ENCODE data around the gene CADM1. TPM values are rescaled to one million over a fixed set of nuclear protein-coding genes. Genes with fewer than 3 reads are reported as not detected.
A peak's percentile ranks its signal among the peaks of the same experiment; 100 is the strongest.

CADM1 gene
- total RNA-seq, 1 experiment from 2014 or later, result 534 TPM

DNA sequence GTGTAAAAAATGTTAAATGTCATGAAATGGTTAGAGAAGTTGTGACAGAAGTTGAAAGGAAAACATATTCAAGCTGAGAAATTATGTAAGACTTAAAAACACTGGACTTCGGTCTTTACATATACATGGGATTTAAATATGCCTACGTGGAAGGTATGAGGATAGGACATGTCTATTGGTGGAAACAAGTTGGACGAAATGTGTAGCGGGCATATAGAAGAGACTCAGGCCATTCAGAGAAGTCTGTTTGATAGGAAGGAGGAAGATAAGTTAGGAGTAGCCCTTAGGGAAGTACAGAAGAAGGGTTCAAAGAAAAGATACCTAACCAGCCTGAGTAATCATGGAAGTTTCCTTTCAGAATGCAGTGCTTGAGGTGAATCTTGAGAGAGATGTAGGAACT lies 14.7 kb downstream of the CADM1 start:
- TF ChIP-seq CTCF (IDR thresholded peaks at IDR 0.05; ENCODE audit: insufficient read depth in 1 of 2, low read depth in 1 of 2, low read length in 1 of 2, severe bottlenecking in 1 of 2, unreplicated experiment in 1 of 2), result no peak
- CTCF ChIA-PET, result interaction anchor here (0.9 to 2.6 kb wide), 6 partner anchors 9 to 705 kb away, joined by 3 to 13 read pairs (median 5); partner anchors contain the start of gene CADM1

GRCh38 chr11:115488945-115489344 lies 15.3 kb downstream of the CADM1 start:
- peak; percentile 59 to 87 for DNase-seq
- H3K27ac Mint-ChIP-seq (ENCODE audit: unreplicated experiment), result peak overlapping the region; percentile 92
- Histone ChIP-seq H3K36me3 (ENCODE audit: control insufficient read depth, insufficient read depth, low read length) (no peaks in the 10 kb centered on the region), H3K27me3 (replicated peaks; ENCODE audit: control insufficient read depth, insufficient read depth, low read length) (no peaks in the 10 kb centered on the region), H3K4me3 (ENCODE audit: low read depth, low read length) (no peak overlapping the region), H3K4me1 (peaks cover 66% of the 10 kb centered on the region), H3K9me3 (no peaks in the 10 kb centered on the region)
- no TSS peak for BruUV-seq (replicated peaks)
- ChIA-PET POLR2A (interaction anchor here (0.5 to 1.8 kb wide), 7 partner anchors 10 to 705 kb away, joined by 3 to 15 read pairs (median 4); partner anchors contain the start of gene CADM1), CTCF (interaction anchor here (0.5 to 2.6 kb wide), 10 partner anchors 9 to 705 kb away, joined by 3 to 13 read pairs (median 4); partner anchors contain the start of gene CADM1)
- no peak for TF ChIP-seq CTCF (IDR thresholded peaks at IDR 0.05; ENCODE audit: insufficient read depth in 1 of 2, low read depth in 1 of 2, low read length in 1 of 2, severe bottlenecking in 1 of 2, unreplicated experiment in 1 of 2)
- peaks cover 14% of the 10 kb centered on the region for H3K9me3 Mint-ChIP-seq (ENCODE audit: unreplicated experiment)
- H3K36me3 Mint-ChIP-seq (ENCODE audit: insufficient read depth, unreplicated experiment), result peaks cover 67% of the 10 kb centered on the region
- intact Hi-C loops (cut with micrococcal nuclease; ENCODE audit: unreplicated experiment), result loop anchor here (1.0 to 2.0 kb wide), 3 partner anchors 8 to 42 kb away; partner anchors contain the start of gene CADM1
- H3K4me3 Mint-ChIP-seq (ENCODE audit: unreplicated experiment), result peak overlapping the region; percentile 67
- H3K4me1 Mint-ChIP-seq (ENCODE audit: low read depth, unreplicated experiment), result peaks cover 64% of the 10 kb centered on the region
- no peaks in the 10 kb centered on the region for H3K27me3 Mint-ChIP-seq (ENCODE audit: insufficient read depth, unreplicated experiment)

More for the DNA sequence above, 14.7 kb downstream of the CADM1 start:
- DNase-seq, result peak; percentile 72 to 81
- POLR2A ChIA-PET, result interaction anchor here (0.6 to 1.8 kb wide), 4 partner anchors 9 to 704 kb away, joined by 3 to 15 read pairs (median 4); partner anchors contain the start of gene CADM1
- Mint-ChIP-seq H3K4me3 (ENCODE audit: unreplicated experiment) (peak overlapping the region; percentile 67), H3K36me3 (ENCODE audit: insufficient read depth, unreplicated experiment) (peaks cover 70% of the 10 kb centered on the region), H3K4me1 (ENCODE audit: low read depth, unreplicated experiment) (peaks cover 68% of the 10 kb centered on the region), H3K27me3 (ENCODE audit: insufficient read depth, unreplicated experiment) (no peaks in the 10 kb centered on the region), H3K27ac (ENCODE audit: unreplicated experiment) (peak overlapping the region; percentile 92), H3K9me3 (ENCODE audit: unreplicated experiment) (peaks cover 14% of the 10 kb centered on the region)
- Histone ChIP-seq H3K36me3 (ENCODE audit: control insufficient read depth, insufficient read depth, low read length) (no peaks in the 10 kb centered on the region), H3K9me3 (no peaks in the 10 kb centered on the region), H3K4me3 (ENCODE audit: low read depth, low read length) (no peak overlapping the region; the same call in 1 of the 2 replicates), H3K27me3 (replicated peaks; ENCODE audit: control insufficient read depth, insufficient read depth, low read length) (no peaks in the 10 kb centered on the region), H3K4me1 (peaks cover 71% of the 10 kb centered on the region)
- intact Hi-C loops (cut with micrococcal nuclease; ENCODE audit: unreplicated experiment), result loop anchor here (1.0 to 2.0 kb wide), 3 partner anchors 8 to 43 kb away; partner anchors contain the start of gene CADM1
- no TSS peak for BruUV-seq (replicated peaks)

- Histone ChIP-seq H3K9me3 (no peaks in the 10 kb centered on the region), H3K27me3 (replicated peaks; ENCODE audit: control insufficient read depth, insufficient read depth, low read length) (no peaks in the 10 kb centered on the region), H3K4me3 (ENCODE audit: low read depth, low read length) (no peak overlapping the region), H3K36me3 (ENCODE audit: control insufficient read depth, insufficient read depth, low read length) (no peaks in the 10 kb centered on the region), H3K4me1 (peaks cover 36% of the 10 kb centered on the region)
- no peaks in the 10 kb centered on the region for H3K27me3 Mint-ChIP-seq (ENCODE audit: insufficient read depth, unreplicated experiment)
- intact Hi-C loops (cut with micrococcal nuclease; ENCODE audit: unreplicated experiment), result no loop called here
- peak overlapping the region; percentile 23 for H3K27ac Mint-ChIP-seq (ENCODE audit: unreplicated experiment)
- POLR2A ChIA-PET, result no interaction called here
- no peak for TF ChIP-seq CTCF (IDR thresholded peaks at IDR 0.05; ENCODE audit: insufficient read depth in 1 of 2, low read depth in 1 of 2, low read length in 1 of 2, severe bottlenecking in 1 of 2, unreplicated experiment in 1 of 2)
- peaks cover 19% of the 10 kb centered on the region for H3K36me3 Mint-ChIP-seq (ENCODE audit: insufficient read depth, unreplicated experiment)
- CTCF ChIA-PET, result interaction anchor here (0.7 kb wide), 1 partner anchor 10 kb away, joined by 3 read pairs; no protein-coding TSS in a partner anchor
- peaks cover 40% of the 10 kb centered on the region for H3K4me1 Mint-ChIP-seq (ENCODE audit: low read depth, unreplicated experiment)
- DNase-seq, result no peak
- peaks cover 25% of the 10 kb centered on the region for H3K9me3 Mint-ChIP-seq (ENCODE audit: unreplicated experiment)
- H3K4me3 Mint-ChIP-seq (ENCODE audit: unreplicated experiment), result no peak overlapping the region
- no TSS peak for BruUV-seq (replicated peaks)
Measured at GRCh38 chr11:115481528-115481927, 22.7 kb downstream of the CADM1 start.

All from Caco-2 (cell line).